ENCODE measurements around the gene CHRNB1.

CHRNB1 gene

GRCh38 chr17:7413346-7413985 is 31.4 kb upstream of the CHRNB1 start:
- POLR2A ChIA-PET (ENCODE audit: low non-redundant PET), result interaction anchor here (1.0 kb wide), 1 partner anchor 84 kb away, joined by 3 read pairs; the partner anchor contains the start of gene NEURL4
- CTCF ChIA-PET, result interaction anchor here (0.8 to 1.1 kb wide), 2 partner anchors 24 to 78 kb away, joined by 4 to 5 read pairs; no protein-coding TSS in a partner anchor
- no peak for TF ChIP-seq CTCF (conservative IDR thresholded peaks at IDR 0.05; ENCODE audit: low read depth)
- peak overlapping the region; percentile 24 for H3K27ac ChIP-seq
- no peak for DNase-seq (ENCODE audit: low spot score)

- DNase-seq (ENCODE audit: low spot score), result no peak
- H3K27ac ChIP-seq, result 0 out of 2 replicates have a peak overlapping the region, but pooled peaks have one; percentile 3
- POLR2A ChIA-PET (ENCODE audit: low non-redundant PET), result no interaction called here
- CTCF ChIA-PET, result no interaction called here
- TF ChIP-seq CTCF (conservative IDR thresholded peaks at IDR 0.05; ENCODE audit: low read depth), result no peak
Observed at GRCh38 chr17:7414837-7415236, 30.0 kb upstream of the CHRNB1 start.

- ChIA-PET CTCF (no interaction called here), POLR2A (ENCODE audit: low non-redundant PET) (no interaction called here)
- no peak for TF ChIP-seq CTCF (conservative IDR thresholded peaks at IDR 0.05; ENCODE audit: low read depth)
- DNase-seq (ENCODE audit: low spot score), result no peak
- H3K27ac ChIP-seq, result peak overlapping the region; percentile 34
Observed at GRCh38 chr17:7415784-7416183, 29.1 kb upstream of the CHRNB1 start.

GRCh38 chr17:7416323-7416722 is 28.5 kb upstream of the CHRNB1 start:
- peak overlapping the region; percentile 34 for H3K27ac ChIP-seq
- CTCF ChIA-PET, result interaction anchor here (0.7 kb wide), 1 partner anchor 93 kb away, joined by 3 read pairs; no protein-coding TSS in a partner anchor
- POLR2A ChIA-PET (ENCODE audit: low non-redundant PET), result no interaction called here
- no peak for TF ChIP-seq CTCF (conservative IDR thresholded peaks at IDR 0.05; ENCODE audit: low read depth)
- DNase-seq (ENCODE audit: low spot score), result no peak

GRCh38 chr17:7417056-7417655 is 27.7 kb upstream of the CHRNB1 start:
- ChIA-PET POLR2A (ENCODE audit: low non-redundant PET) (no interaction called here), CTCF (no interaction called here)
- no peak for TF ChIP-seq CTCF (conservative IDR thresholded peaks at IDR 0.05; ENCODE audit: low read depth)
- DNase-seq (ENCODE audit: low spot score), result no peak
- H3K27ac ChIP-seq, result peak overlapping the region; percentile 34; the same call in 1 of the 2 replicates

GRCh38 chr17:7418472-7419152 is 26.2 kb upstream of the CHRNB1 start:
- ChIA-PET POLR2A (ENCODE audit: low non-redundant PET) (no interaction called here), CTCF (no interaction called here)
- H3K27ac ChIP-seq, result no peak overlapping the region
- no peak for TF ChIP-seq CTCF (conservative IDR thresholded peaks at IDR 0.05; ENCODE audit: low read depth)
- no peak for DNase-seq (ENCODE audit: low spot score)

Data from RWPE1 (cell line).